ENCODE results near the gene UFC1. TPM values are rescaled to one million over a fixed set of nuclear protein-coding genes. Genes with fewer than 3 reads are reported as not detected.

Gene UFC1
- total and polyA plus RNA-seq, 2 of the 13 experiments (the other 11 are each of a cell fraction or from before 2014, with no cell fraction given) = 72.8 to 85.2 TPM

GRCh38 chr1:161201836-161202712, 48.3 kb downstream of the UFC1 start, which contains the start of gene NDUFS2 (continued):
- TF ChIP-seq RERE (CRISPR knock-in tag; IDR thresholded peaks at IDR 0.05; ENCODE audit: low read depth) = no peak
- TF ChIP-seq MYPOP (CRISPR knock-in tag; IDR thresholded peaks at IDR 0.05) = 0 out of 2 replicates have a peak, but pooled peaks have one; percentile 57
- TF ChIP-seq KDM2A (CRISPR knock-in tag; IDR thresholded peaks at IDR 0.05; ENCODE audit: borderline replicate concordance, low read depth) = peak; percentile 66; the same call in 1 of the 2 replicates
- TF ChIP-seq ZEB1 (IDR thresholded peaks at IDR 0.05; ENCODE audit: insufficient replicate concordance, low read depth) = peak; percentile 72
- TF ChIP-seq ZNF296 (CRISPR knock-in tag; conservative IDR thresholded peaks at IDR 0.05) = 0 out of 2 replicates have a peak, but pooled peaks have one; percentile 30
- TF ChIP-seq NFRKB (IDR thresholded peaks at IDR 0.05) = peak; percentile 72
- 0 out of 2 replicates have a peak, but pooled peaks have one; percentile 19 for TF ChIP-seq TEF (CRISPR knock-in tag; IDR thresholded peaks at IDR 0.05)
- no peak for TF ChIP-seq ZNF142 (CRISPR knock-in tag; IDR thresholded peaks at IDR 0.05)
- no peak for TF ChIP-seq AGO2 (optimal IDR thresholded peaks at IDR 0.05; ENCODE audit: low read depth, low read length)
- TF ChIP-seq BRF2 (CRISPR knock-in tag; IDR thresholded peaks at IDR 0.05) = 0 out of 2 replicates have a peak, but pooled peaks have one; percentile 77
- 0 out of 2 replicates have a peak, but pooled peaks have one; percentile 12 for TF ChIP-seq ETS1 (CRISPR knock-in tag; IDR thresholded peaks at IDR 0.05)

Data from HepG2 (cell line).